Measurements from ENCODE around the gene HNRNPUL1. TPM values are rescaled to one million over a fixed set of nuclear protein-coding genes. Genes with fewer than 3 reads are reported as not detected.
"Not testable (repeated sequence)": the region's sequence is repeated elsewhere in the genome, so short reads cannot be mapped to it uniquely, and the experiment has no call there.

The HNRNPUL1 gene
- total and polyA plus RNA-seq, 2 experiments from 2014 or later = 204 to 207 TPM

GRCh38 chr19:41228486-41228885, 35.7 kb upstream of the HNRNPUL1 start (continued):
- no peak for TF ChIP-seq ZNF462 (CRISPR knock-in tag; IDR thresholded peaks at IDR 0.05)
- TF ChIP-seq EZH2phosphoT487 (IDR thresholded peaks at IDR 0.05; ENCODE audit: unreplicated experiment) = no peak
- no peak for TF ChIP-seq EZH2 (IDR thresholded peaks at IDR 0.05; ENCODE audit: low read depth, unreplicated experiment)
- TF ChIP-seq ZNF114 (CRISPR knock-in tag; IDR thresholded peaks at IDR 0.05) = no peak

GRCh38 chr19:41229338-41229737, 34.8 kb upstream of the HNRNPUL1 start:
- H3K36me3 Mint-ChIP-seq (ENCODE audit: low read depth) = not testable (repeated sequence)

More at GRCh38 chr19:41229338-41229737, 34.8 kb upstream of the HNRNPUL1 start:
- H3K4me1 Mint-ChIP-seq = peaks cover 18% of the 10 kb centered on the region
- not testable (repeated sequence) for H3K79me2 ChIP-seq (replicated peaks; ENCODE audit: insufficient read depth); H3K27ac ChIP-seq (ENCODE audit: low read depth); H3K9me2 ChIP-seq (ENCODE audit: insufficient read depth); H3K9me3 Mint-ChIP-seq; H3K36me3 ChIP-seq (ENCODE audit: insufficient read depth); H3K4me3 ChIP-seq; H3K27ac Mint-ChIP-seq; H4K20me1 ChIP-seq (replicated peaks; ENCODE audit: insufficient read depth); H2AFZ ChIP-seq; DNase-seq (ENCODE audit: low spot score); H3K4me2 ChIP-seq; H3K27me3 Mint-ChIP-seq (ENCODE audit: insufficient read depth, low read depth, poor library complexity); H3K4me3 Mint-ChIP-seq; H3K27me3 ChIP-seq (ENCODE audit: insufficient read depth); ATAC-seq
- peaks cover 19% of the 10 kb centered on the region for H3F3A ChIP-seq (replicated peaks; ENCODE audit: low read depth)
- peaks cover 13% of the 10 kb centered on the region for H3K4me1 ChIP-seq (ENCODE audit: insufficient read depth)
